Measurements from ENCODE around the gene KIF13A. TPM values are rescaled to one million over a fixed set of nuclear protein-coding genes. Genes with fewer than 3 reads are reported as not detected.

The KIF13A gene
- total RNA-seq, 1 experiment from 2014 or later = 52.2 TPM

- Histone ChIP-seq H2AFZ (no peak overlapping the region), H3K9me3 (ENCODE audit: insufficient read depth, low read depth) (no peaks in the 10 kb centered on the region), H3K4me1 (replicated peaks; ENCODE audit: insufficient read depth) (no peaks in the 10 kb centered on the region), H3K4me3 (no peak overlapping the region), H3K27ac (no peak overlapping the region), H3K4me2 (no peak overlapping the region), H3K9me2 (ENCODE audit: insufficient read depth) (no peaks in the 10 kb centered on the region), H3K36me3 (ENCODE audit: low read depth) (no peaks in the 10 kb centered on the region), H3F3A (ENCODE audit: insufficient read depth, low read depth) (no peaks in the 10 kb centered on the region; the same call in 1 of the 2 replicates), H4K20me1 (ENCODE audit: insufficient read depth) (no peaks in the 10 kb centered on the region), H3K79me2 (ENCODE audit: low read depth) (no peaks in the 10 kb centered on the region), H3K27me3 (ENCODE audit: insufficient read depth, low read depth) (no peaks in the 10 kb centered on the region)
- no TSS peak for BruUV-seq (replicated peaks)
- DNase-seq = no peak
- POLR2A ChIA-PET (ENCODE audit: unreplicated experiment) = interaction anchor here (0.6 kb wide), 1 partner anchor 32 kb away, joined by 4 read pairs; no protein-coding TSS in a partner anchor
- CTCF ChIA-PET = no interaction called here
- intact Hi-C loops (cut with micrococcal nuclease; ENCODE audit: unreplicated experiment) = no loop called here
- TF ChIP-seq, protein P1, sequence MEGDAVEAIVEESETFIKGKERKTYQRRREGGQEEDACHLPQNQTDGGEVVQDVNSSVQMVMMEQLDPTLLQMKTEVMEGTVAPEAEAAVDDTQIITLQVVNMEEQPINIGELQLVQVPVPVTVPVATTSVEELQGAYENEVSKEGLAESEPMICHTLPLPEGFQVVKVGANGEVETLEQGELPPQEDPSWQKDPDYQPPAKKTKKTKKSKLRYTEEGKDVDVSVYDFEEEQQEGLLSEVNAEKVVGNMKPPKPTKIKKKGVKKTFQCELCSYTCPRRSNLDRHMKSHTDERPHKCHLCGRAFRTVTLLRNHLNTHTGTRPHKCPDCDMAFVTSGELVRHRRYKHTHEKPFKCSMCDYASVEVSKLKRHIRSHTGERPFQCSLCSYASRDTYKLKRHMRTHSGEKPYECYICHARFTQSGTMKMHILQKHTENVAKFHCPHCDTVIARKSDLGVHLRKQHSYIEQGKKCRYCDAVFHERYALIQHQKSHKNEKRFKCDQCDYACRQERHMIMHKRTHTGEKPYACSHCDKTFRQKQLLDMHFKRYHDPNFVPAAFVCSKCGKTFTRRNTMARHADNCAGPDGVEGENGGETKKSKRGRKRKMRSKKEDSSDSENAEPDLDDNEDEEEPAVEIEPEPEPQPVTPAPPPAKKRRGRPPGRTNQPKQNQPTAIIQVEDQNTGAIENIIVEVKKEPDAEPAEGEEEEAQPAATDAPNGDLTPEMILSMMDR (conservative IDR thresholded peaks at IDR 0.05) = no peak
- TF ChIP-seq EZH2 (IDR thresholded peaks at IDR 0.05; ENCODE audit: low read depth) = no peak
These were observed 243.2 kb downstream of the KIF13A start for GRCh38 chr6:17744019-17744756.

GRCh38 chr6:17741507-17741906 lies 245.9 kb downstream of the KIF13A start:
- no peak overlapping the region for H2AFZ ChIP-seq

GRCh38 chr6:17740559-17741220 lies 246.7 kb downstream of the KIF13A start:
- no peaks in the 10 kb centered on the region for H3F3A ChIP-seq (ENCODE audit: insufficient read depth, low read depth)
- CTCF ChIA-PET = no interaction called here
- H3K36me3 ChIP-seq (ENCODE audit: low read depth) = no peaks in the 10 kb centered on the region
- H2AFZ ChIP-seq = no peak overlapping the region
- POLR2A ChIA-PET (ENCODE audit: unreplicated experiment) = no interaction called here
- intact Hi-C loops (cut with micrococcal nuclease; ENCODE audit: unreplicated experiment) = no loop called here
- H3K79me2 ChIP-seq (ENCODE audit: low read depth) = no peaks in the 10 kb centered on the region
- no peak overlapping the region for H3K27ac ChIP-seq
- no peaks in the 10 kb centered on the region for H4K20me1 ChIP-seq (ENCODE audit: insufficient read depth)
- H3K4me3 ChIP-seq = no peak overlapping the region
- H3K9me3 ChIP-seq (ENCODE audit: insufficient read depth, low read depth) = peaks cover 5% of the 10 kb centered on the region
- no peaks in the 10 kb centered on the region for H3K27me3 ChIP-seq (ENCODE audit: insufficient read depth, low read depth)
- H3K9me2 ChIP-seq (ENCODE audit: insufficient read depth) = no peaks in the 10 kb centered on the region
- H3K4me1 ChIP-seq (replicated peaks; ENCODE audit: insufficient read depth) = no peaks in the 10 kb centered on the region
- BruUV-seq (replicated peaks) = no TSS peak
- no peak for DNase-seq
- H3K4me2 ChIP-seq = no peak overlapping the region
- TF ChIP-seq EZH2 (IDR thresholded peaks at IDR 0.05; ENCODE audit: low read depth) = no peak
- TF ChIP-seq, protein P1 (conservative IDR thresholded peaks at IDR 0.05) = no peak

More at GRCh38 chr6:17741507-17741906, 245.9 kb downstream of the KIF13A start:
- H3K4me3 ChIP-seq = no peak overlapping the region
- peak in 1 of 2 experiments; percentile 3 for DNase-seq
- CTCF ChIA-PET = no interaction called here
- POLR2A ChIA-PET (ENCODE audit: unreplicated experiment) = no interaction called here
- no peaks in the 10 kb centered on the region for H3K27me3 ChIP-seq (ENCODE audit: insufficient read depth, low read depth)
- BruUV-seq (replicated peaks) = no TSS peak
- H3K36me3 ChIP-seq (ENCODE audit: low read depth) = no peaks in the 10 kb centered on the region
- TF ChIP-seq, protein P1 (conservative IDR thresholded peaks at IDR 0.05) = no peak
- no peak for TF ChIP-seq EZH2 (IDR thresholded peaks at IDR 0.05; ENCODE audit: low read depth)
- no peaks in the 10 kb centered on the region for H3F3A ChIP-seq (ENCODE audit: insufficient read depth, low read depth)
- H3K4me2 ChIP-seq = no peak overlapping the region
- no peaks in the 10 kb centered on the region for H3K79me2 ChIP-seq (ENCODE audit: low read depth)
- peaks cover 5% of the 10 kb centered on the region for H3K9me3 ChIP-seq (ENCODE audit: insufficient read depth, low read depth)
- H3K9me2 ChIP-seq (ENCODE audit: insufficient read depth) = no peaks in the 10 kb centered on the region
- no peak overlapping the region for H3K27ac ChIP-seq
- no peaks in the 10 kb centered on the region for H4K20me1 ChIP-seq (ENCODE audit: insufficient read depth)
- intact Hi-C loops (cut with micrococcal nuclease; ENCODE audit: unreplicated experiment) = no loop called here
- no peaks in the 10 kb centered on the region for H3K4me1 ChIP-seq (replicated peaks; ENCODE audit: insufficient read depth)
